Panc1 (cell line): Measurements from ENCODE around the gene CNGB1. TPM values are rescaled to one million over a fixed set of nuclear protein-coding genes. Genes with fewer than 3 reads are reported as not detected.

ENCODE experiments used
- ATAC-seq: fragments of 200-7000 bp; cut with Tn5 transposase; 2 replicates; pipeline ENCODE4 v1.9.1; 2020; ENCODE audit warnings: mild to moderate bottlenecking, moderate library complexity
- BruUV-seq: library from RNA; stranded (reverse); fragments of 400-500 nt; replicated peaks from 2 replicates; lab custom pipeline; 2021; lab: Mats Ljungman, UMichigan
- CTCF ChIA-PET: fragments of 300-600 bp; sonication (Branson Sonifier 250); formaldehyde crosslinking; loops from one replicate; lab custom pipeline; 2022; ENCODE audit warnings: antibody characterized with exemption; lab: Charles Lee
- POLR2A ChIA-PET: fragments of 300-600 bp; sonication (Branson Sonifier 250); formaldehyde crosslinking; loops from one replicate; lab custom pipeline; 2022; ENCODE audit warnings: antibody characterized with exemption; lab: Charles Lee
- DNase-seq: peaks from one replicate; pipeline ENCODE4 v3.0.0-alpha.2; 2010; ENCODE audit warnings: low read depth, low spot score
- H3K27ac ChIP-seq: 2 replicates; pipeline ENCODE4 v1.5.1; 2011; ENCODE audit warnings: mild to moderate bottlenecking, low read length, inconsistent platforms
- H3K27me3 ChIP-seq: fragments of 200-500 bp; sonication (Bioruptor generic); 2 replicates; pipeline ENCODE4 v1.6.0; 2014; ENCODE audit warnings: low read length, inconsistent platforms; ENCODE audit not compliant: control insufficient read depth, insufficient read depth
- H3K36me3 ChIP-seq: fragments of 200-500 bp; sonication (Bioruptor generic); 2 replicates; pipeline ENCODE4 v1.5.1; 2014; ENCODE audit warnings: inconsistent platforms, mild to moderate bottlenecking, low read length, moderate library complexity; ENCODE audit not compliant: control insufficient read depth, insufficient read depth
- H3K4me1 ChIP-seq: 2 replicates; pipeline ENCODE4 v1.5.1; 2011; ENCODE audit warnings: inconsistent platforms, mild to moderate bottlenecking, low read length, moderate library complexity; ENCODE audit not compliant: control insufficient read depth, insufficient read depth
- H3K4me3 ChIP-seq, 2 experiments: 2 replicates each; pipeline ENCODE4 v1.5.1; 2011 to 2012; ENCODE audit warnings: low read depth in 2 of 2, low read length in 2 of 2, mild to moderate bottlenecking in 2 of 2, inconsistent platforms in 1 of 2, moderate library complexity in 1 of 2
- H3K9me3 ChIP-seq: fragments of 200-500 bp; sonication (Bioruptor generic); 2 replicates; pipeline ENCODE4 v1.5.1; 2014; ENCODE audit warnings: low read depth, mild to moderate bottlenecking, inconsistent platforms, low read length, moderate library complexity; ENCODE audit not compliant: control insufficient read depth, insufficient read depth
- POLR2AphosphoS5 ChIP-seq: IDR thresholded peaks from 2 replicates; pipeline ENCODE4 v1.6.1; 2012; ENCODE audit warnings: mild to moderate bottlenecking, low read depth, low read length, moderate library complexity
- REST ChIP-seq, 2 experiments: IDR thresholded peaks; 2 replicates each; pipeline ENCODE4 v1.6.1; 2011 to 2012; ENCODE audit warnings: low read depth in 2 of 2, control low read depth in 1 of 2, low read length in 1 of 2, mild to moderate bottlenecking in 1 of 2, moderate library complexity in 1 of 2; ENCODE audit not compliant: insufficient read depth in 1 of 2
- SIN3A ChIP-seq: IDR thresholded peaks from 2 replicates; pipeline ENCODE4 v1.6.1; 2012; ENCODE audit warnings: low read depth, mild to moderate bottlenecking, low read length, moderate library complexity, borderline replicate concordance; ENCODE audit not compliant: insufficient read depth
- TCF7L2 ChIP-seq: IDR thresholded peaks from 2 replicates; pipeline ENCODE4 v1.6.1; 2011; ENCODE audit warnings: mild to moderate bottlenecking, low read depth, low read length, inconsistent platforms
- in situ Hi-C: cut with HindIII; loops from 2 replicates; pipeline ENCODE4 v1.10.0; 2016; ENCODE audit warnings: low sequenced_read_pairs, low pct_unique_long_range_greater_than_20kb
- intact Hi-C: fragments of 100-400 bp; cut with micrococcal nuclease; formaldehyde crosslinking; loops from one replicate; pipeline ENCODE4 v1.10.0; 2022; ENCODE audit not compliant: unreplicated experiment
- total RNA-seq: library from RNA; stranded (reverse); gene quantifications from one replicate; pipeline ENCODE4 v1.2.1, GENCODE V29; 2021; ENCODE audit not compliant: unreplicated experiment
- TF ChIP-seq, protein P1 (sequence below): fragments of 450-650 bp; IDR thresholded peaks from 2 replicates; pipeline ENCODE4 v1.5.1; 2017; ENCODE audit warnings: mild to moderate bottlenecking

Gene CNGB1
- total RNA-seq, 1 experiment from 2014 or later: not detected

- no peak overlapping the region for H3K27ac ChIP-seq
- DNase-seq: no peak
- H3K4me3 ChIP-seq: no peak overlapping the region
- no peaks in the 10 kb centered on the region for H3K36me3 ChIP-seq
- no peaks in the 10 kb centered on the region for H3K9me3 ChIP-seq
- no peaks in the 10 kb centered on the region for H3K4me1 ChIP-seq
- BruUV-seq: no TSS peak
- CTCF ChIA-PET: no interaction called here
- POLR2A ChIA-PET: no interaction called here
- in situ Hi-C loops (no loop called here), intact Hi-C loops (no loop called here)
- ATAC-seq: no peak
- TF ChIP-seq POLR2AphosphoS5 (no peak), SIN3A (no peak), REST (IDR thresholded peaks at IDR 0.05; ENCODE audit: insufficient read depth in 1 of 2, low read depth in 2 of 2, low read length in 1 of 2) (no peak), TCF7L2 (no peak)
- TF ChIP-seq, protein P1, sequence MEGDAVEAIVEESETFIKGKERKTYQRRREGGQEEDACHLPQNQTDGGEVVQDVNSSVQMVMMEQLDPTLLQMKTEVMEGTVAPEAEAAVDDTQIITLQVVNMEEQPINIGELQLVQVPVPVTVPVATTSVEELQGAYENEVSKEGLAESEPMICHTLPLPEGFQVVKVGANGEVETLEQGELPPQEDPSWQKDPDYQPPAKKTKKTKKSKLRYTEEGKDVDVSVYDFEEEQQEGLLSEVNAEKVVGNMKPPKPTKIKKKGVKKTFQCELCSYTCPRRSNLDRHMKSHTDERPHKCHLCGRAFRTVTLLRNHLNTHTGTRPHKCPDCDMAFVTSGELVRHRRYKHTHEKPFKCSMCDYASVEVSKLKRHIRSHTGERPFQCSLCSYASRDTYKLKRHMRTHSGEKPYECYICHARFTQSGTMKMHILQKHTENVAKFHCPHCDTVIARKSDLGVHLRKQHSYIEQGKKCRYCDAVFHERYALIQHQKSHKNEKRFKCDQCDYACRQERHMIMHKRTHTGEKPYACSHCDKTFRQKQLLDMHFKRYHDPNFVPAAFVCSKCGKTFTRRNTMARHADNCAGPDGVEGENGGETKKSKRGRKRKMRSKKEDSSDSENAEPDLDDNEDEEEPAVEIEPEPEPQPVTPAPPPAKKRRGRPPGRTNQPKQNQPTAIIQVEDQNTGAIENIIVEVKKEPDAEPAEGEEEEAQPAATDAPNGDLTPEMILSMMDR: no peak
- no peaks in the 10 kb centered on the region for H3K27me3 ChIP-seq
Measured at GRCh38 chr16:57987441-57988177, 16.7 kb upstream of the CNGB1 start.

DNA sequence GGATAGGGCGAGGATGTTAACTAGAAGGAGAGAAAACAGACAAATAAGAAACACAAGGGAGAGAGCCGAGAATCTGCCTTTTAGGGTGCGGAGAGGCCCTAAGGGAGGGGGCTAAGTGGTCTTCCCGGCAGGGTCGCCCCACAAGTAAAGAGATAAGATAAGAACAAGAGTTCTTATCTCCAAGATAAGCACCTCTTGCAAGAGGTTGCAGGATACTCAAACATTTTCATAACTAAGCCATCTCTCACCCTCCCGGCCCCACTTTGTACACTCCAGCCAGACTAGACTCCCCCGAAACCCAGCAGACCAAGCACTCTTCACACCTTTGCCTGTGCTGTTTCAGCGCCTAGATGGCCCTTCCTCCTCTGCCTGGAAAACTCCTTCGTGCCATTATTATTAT, 15.3 kb upstream of the CNGB1 start:
- ChIA-PET POLR2A (no interaction called here), CTCF (no interaction called here)
- no peak for ATAC-seq
- intact Hi-C loops (no loop called here), in situ Hi-C loops (no loop called here)
- no peak for TF ChIP-seq SIN3A
- TF ChIP-seq REST (IDR thresholded peaks at IDR 0.05; ENCODE audit: insufficient read depth in 1 of 2, low read depth in 2 of 2, low read length in 1 of 2): no peak
- no peak for TF ChIP-seq POLR2AphosphoS5
- TF ChIP-seq, protein P1: no peak
- TF ChIP-seq TCF7L2: no peak
- no peak for DNase-seq
- Histone ChIP-seq H3K4me3 (no peak overlapping the region), H3K4me1 (no peaks in the 10 kb centered on the region), H3K27ac (no peak overlapping the region), H3K36me3 (no peaks in the 10 kb centered on the region), H3K27me3 (no peaks in the 10 kb centered on the region), H3K9me3 (no peaks in the 10 kb centered on the region)
- BruUV-seq: no TSS peak
